HFFc6 (cell line): ENCODE data around the gene POLR2F. TPM values are rescaled to one million over a fixed set of nuclear protein-coding genes. Genes with fewer than 3 reads are reported as not detected.
"Not testable (repeated sequence)": the region's sequence is repeated elsewhere in the genome, so short reads cannot be mapped to it uniquely, and the experiment has no call there.

ENCODE experiments used
- DNase-seq: peaks from one replicate; pipeline ENCODE4 v3.0.0-alpha.2; 2018
- H3K27ac Mint-ChIP-seq: 2 replicates; pipeline ENCODE4 v1.8.0; 2020; ENCODE audit warnings: mild to moderate bottlenecking, mixed read lengths
- H3K27me3 Mint-ChIP-seq: 2 replicates; pipeline ENCODE4 v1.8.0; 2021; ENCODE audit warnings: mild to moderate bottlenecking, moderate library complexity, mixed read lengths; ENCODE audit not compliant: insufficient read depth
- H3K36me3 Mint-ChIP-seq: 2 replicates; pipeline ENCODE4 v1.8.0; 2021; ENCODE audit warnings: low read depth, mixed read lengths
- H3K4me1 Mint-ChIP-seq: 2 replicates; pipeline ENCODE4 v1.8.0; 2020; ENCODE audit warnings: low read depth, mixed read lengths
- H3K4me3 Mint-ChIP-seq: 2 replicates; pipeline ENCODE4 v1.8.0; 2020; ENCODE audit warnings: mild to moderate bottlenecking, moderate library complexity, mixed read lengths
- H3K9me3 Mint-ChIP-seq: 2 replicates; pipeline ENCODE4 v1.8.0; 2020; ENCODE audit warnings: mild to moderate bottlenecking, mixed read lengths
- total RNA-seq, 6 experiments: library from RNA; stranded (reverse); fragmentation: NEBNext Ultra II Directional; extraction: Animal tissue kit (Norgen Biotek cat#: 25700); gene quantifications; 2 replicates in 1 of 6; 3 replicates in 5 of 6; pipeline ENCODE4 v1.2.3, GENCODE V29; 2021
- TF ChIP-seq, protein P1 (sequence below): fragments of 200-600 bp; sonication (generic); IDR thresholded peaks from 2 replicates; pipeline ENCODE4 v1.5.0; 2021; ENCODE audit warnings: antibody characterized with exemption, mild to moderate bottlenecking

The POLR2F gene
- total RNA-seq, 6 experiments from 2014 or later: 91.6 to 130 (median 107) TPM

DNA sequence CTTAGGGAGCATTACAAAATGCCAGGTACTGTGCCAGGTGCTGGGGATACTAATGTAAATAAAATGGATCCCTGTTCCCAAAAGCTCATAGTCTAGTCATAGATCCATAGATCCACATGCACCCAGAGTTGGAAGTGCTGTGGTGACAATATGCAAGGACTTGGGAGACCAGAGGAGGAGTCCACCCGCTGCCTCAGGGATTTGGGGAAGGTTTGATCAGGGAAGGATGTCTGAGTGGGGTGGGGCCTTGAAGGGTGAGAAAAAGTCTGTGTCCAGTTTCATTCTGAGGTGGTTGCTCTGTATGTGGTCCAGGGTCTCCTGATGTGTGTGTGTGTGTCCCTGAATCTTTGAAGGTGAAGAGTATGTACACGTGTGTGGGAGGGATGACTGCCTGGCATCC is 21.7 kb downstream of the POLR2F start:
- TF ChIP-seq, protein P1, sequence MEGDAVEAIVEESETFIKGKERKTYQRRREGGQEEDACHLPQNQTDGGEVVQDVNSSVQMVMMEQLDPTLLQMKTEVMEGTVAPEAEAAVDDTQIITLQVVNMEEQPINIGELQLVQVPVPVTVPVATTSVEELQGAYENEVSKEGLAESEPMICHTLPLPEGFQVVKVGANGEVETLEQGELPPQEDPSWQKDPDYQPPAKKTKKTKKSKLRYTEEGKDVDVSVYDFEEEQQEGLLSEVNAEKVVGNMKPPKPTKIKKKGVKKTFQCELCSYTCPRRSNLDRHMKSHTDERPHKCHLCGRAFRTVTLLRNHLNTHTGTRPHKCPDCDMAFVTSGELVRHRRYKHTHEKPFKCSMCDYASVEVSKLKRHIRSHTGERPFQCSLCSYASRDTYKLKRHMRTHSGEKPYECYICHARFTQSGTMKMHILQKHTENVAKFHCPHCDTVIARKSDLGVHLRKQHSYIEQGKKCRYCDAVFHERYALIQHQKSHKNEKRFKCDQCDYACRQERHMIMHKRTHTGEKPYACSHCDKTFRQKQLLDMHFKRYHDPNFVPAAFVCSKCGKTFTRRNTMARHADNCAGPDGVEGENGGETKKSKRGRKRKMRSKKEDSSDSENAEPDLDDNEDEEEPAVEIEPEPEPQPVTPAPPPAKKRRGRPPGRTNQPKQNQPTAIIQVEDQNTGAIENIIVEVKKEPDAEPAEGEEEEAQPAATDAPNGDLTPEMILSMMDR: no peak
- H3K27me3 Mint-ChIP-seq: peaks cover 2% of the 10 kb centered on the region; the same call in 1 of the 2 replicates
- peaks cover 10% of the 10 kb centered on the region; the same call in 1 of the 2 replicates for H3K36me3 Mint-ChIP-seq
- no peak for DNase-seq
- no peak overlapping the region for H3K4me3 Mint-ChIP-seq
- H3K9me3 Mint-ChIP-seq: no peaks in the 10 kb centered on the region
- no peak overlapping the region for H3K27ac Mint-ChIP-seq
- no peaks in the 10 kb centered on the region for H3K4me1 Mint-ChIP-seq

DNA sequence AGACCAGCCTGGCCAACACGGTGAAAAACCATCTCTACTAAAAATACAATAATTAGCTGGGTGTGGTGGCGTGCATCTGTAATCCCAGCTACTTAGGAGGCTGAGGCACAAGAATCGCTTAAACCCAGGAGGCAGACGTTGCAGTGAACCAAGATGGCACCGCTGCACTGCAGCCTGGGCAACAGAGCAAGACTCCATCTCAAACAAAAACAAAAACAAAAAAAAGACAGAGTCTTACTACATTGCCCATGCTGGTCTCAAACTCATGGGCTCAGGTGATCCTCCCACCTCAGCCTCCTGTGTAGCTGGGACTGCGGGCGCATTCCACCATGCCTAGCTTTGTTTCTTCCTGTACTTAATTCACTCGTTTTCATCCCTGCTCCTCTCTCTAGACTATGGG is 22.5 kb downstream of the POLR2F start:
- not testable (repeated sequence) for H3K4me1 Mint-ChIP-seq, H3K9me3 Mint-ChIP-seq, H3K4me3 Mint-ChIP-seq

DNA sequence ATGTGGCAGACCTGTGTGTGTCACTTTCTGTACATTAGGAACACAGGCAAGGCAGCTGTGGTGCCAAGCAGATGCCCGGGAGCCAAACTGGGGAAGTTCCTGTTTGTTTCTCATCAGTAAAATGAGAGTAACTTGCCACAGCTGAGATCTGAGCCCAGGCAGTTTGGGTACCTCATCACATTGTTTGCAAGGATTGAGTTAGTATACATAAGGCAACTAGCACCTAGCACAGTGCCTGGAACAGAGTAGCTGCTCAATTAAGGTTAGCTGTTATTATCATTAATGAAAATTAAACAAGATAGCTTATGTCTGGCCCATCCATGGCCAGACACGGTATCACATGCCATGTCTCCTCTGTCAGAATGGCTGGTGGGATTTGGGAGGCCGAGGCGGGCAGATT is 23.0 kb downstream of the POLR2F start:
- TF ChIP-seq, protein P1: no peak
- DNase-seq: no peak
- Mint-ChIP-seq H3K4me1 (no peaks in the 10 kb centered on the region), H3K27me3 (peaks cover 2% of the 10 kb centered on the region; the same call in 1 of the 2 replicates), H3K36me3 (peaks cover 10% of the 10 kb centered on the region; the same call in 1 of the 2 replicates), H3K27ac (no peak overlapping the region), H3K4me3 (no peak overlapping the region), H3K9me3 (no peaks in the 10 kb centered on the region)

More for the DNA sequence above, 22.5 kb downstream of the POLR2F start:
- DNase-seq, H3K27me3 Mint-ChIP-seq, H3K27ac Mint-ChIP-seq: not testable (repeated sequence)
- peaks cover 10% of the 10 kb centered on the region; the same call in 1 of the 2 replicates for H3K36me3 Mint-ChIP-seq

DNA sequence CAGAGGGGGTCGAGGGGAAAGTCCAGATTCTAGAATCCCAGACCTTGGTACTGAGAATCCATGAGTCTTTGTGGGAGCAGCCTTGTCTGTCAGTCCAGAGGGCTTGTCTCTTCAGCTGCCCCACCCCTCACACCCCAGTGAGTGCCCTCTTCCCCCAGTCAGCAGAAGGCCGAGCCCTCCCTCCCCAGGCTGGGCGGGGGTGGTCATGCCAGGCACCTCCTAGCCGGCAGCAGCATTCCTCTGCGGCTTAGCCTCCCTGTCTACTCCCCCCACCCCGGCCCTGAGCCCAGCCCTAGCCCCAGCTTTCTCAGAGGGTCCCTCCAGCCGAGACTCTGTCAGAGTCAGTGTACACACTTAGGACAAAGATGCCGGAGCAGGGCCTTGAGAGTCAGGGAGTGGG is 26.3 kb downstream of the POLR2F start:
- TF ChIP-seq, protein P1: no peak
- no peaks in the 10 kb centered on the region for H3K27me3 Mint-ChIP-seq
- no peak for DNase-seq
- H3K27ac Mint-ChIP-seq: no peak overlapping the region
- peaks cover 9% of the 10 kb centered on the region; the same call in 1 of the 2 replicates for H3K36me3 Mint-ChIP-seq
- H3K4me3 Mint-ChIP-seq: no peak overlapping the region
- no peaks in the 10 kb centered on the region for H3K9me3 Mint-ChIP-seq
- no peaks in the 10 kb centered on the region for H3K4me1 Mint-ChIP-seq

DNA sequence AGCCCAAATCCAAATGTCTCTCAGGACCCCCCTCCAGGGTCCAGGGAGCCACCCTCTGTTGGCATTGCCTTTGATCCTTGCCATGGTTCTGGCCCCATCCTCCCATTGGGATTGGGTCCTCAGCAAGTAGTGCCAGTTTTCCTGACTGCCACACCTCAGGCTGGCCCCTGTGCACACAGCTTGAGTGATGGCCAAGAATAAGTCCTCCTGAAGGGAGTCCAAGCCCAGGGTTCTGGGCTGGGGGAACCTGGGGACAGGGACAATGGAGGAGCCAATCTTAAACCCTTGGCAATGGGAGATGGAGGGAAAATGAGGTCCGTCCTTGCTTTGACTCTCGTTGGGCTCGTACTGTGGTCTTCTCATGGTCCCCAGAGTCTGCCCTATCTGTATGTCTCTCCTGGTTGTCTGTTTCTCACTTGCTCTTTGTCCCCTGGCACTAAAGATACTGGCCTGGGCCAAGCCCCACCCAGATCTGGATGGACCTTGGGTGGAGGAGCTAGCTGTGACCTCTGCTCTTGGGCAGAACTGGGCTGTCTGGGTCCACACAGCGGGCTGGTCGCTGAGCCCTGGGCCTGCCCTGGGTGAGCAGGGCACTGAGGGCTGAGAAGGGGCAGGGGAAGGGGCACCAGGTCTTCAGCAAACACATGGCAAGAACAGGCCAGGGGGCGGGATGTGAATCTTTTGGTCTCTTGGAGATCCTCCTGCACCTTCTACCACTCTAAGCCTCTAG is 27.9 kb downstream of the POLR2F start:
- no peaks in the 10 kb centered on the region for H3K9me3 Mint-ChIP-seq
- H3K4me3 Mint-ChIP-seq: no peak overlapping the region

More for the DNA sequence above, 27.9 kb downstream of the POLR2F start:
- no peak for DNase-seq
- TF ChIP-seq, protein P1: no peak
- H3K4me1 Mint-ChIP-seq: no peaks in the 10 kb centered on the region
- no peaks in the 10 kb centered on the region for H3K36me3 Mint-ChIP-seq
- no peak overlapping the region for H3K27ac Mint-ChIP-seq
- H3K27me3 Mint-ChIP-seq: peaks cover 2% of the 10 kb centered on the region; the same call in 1 of the 2 replicates
